22Rv1 (cell line): ENCODE data around the gene FRS2.

Experiments
- H3K27ac ChIP-seq: fragments of 450-650 bp; 2 replicates; pipeline ENCODE4 v1.5.1; 2017
- ZFX ChIP-seq: fragments of 450-650 bp; IDR thresholded peaks from 2 replicates; pipeline ENCODE4 v1.6.1; 2017; ENCODE audit warnings: antibody characterized with exemption, borderline replicate concordance
- TF ChIP-seq, protein P1 (sequence below): fragments of 450-650 bp; IDR thresholded peaks from 2 replicates; pipeline ENCODE4 v1.5.1; 2017; ENCODE audit warnings: mild to moderate bottlenecking

Gene FRS2

DNA sequence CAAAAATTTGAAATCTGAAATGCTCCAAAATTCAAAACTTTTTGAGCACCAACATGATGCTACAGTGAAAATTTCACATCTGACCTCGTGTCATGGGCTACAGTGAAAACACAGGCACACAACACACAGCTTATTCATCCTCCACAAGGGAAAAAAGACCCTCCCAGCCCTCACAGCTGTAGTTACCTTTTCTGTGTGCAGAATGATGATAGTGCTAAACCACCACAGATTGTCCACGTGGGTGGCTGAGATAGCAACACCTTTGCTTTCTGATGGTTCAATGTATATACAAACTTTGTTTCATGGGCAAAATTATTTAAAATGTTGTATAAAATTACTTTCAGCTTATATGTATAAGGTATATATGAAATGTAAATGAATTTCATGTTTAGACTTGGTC lies 46.8 kb downstream of the FRS2 start:
- H3K27ac ChIP-seq = no peak overlapping the region
- no peak for TF ChIP-seq ZFX
- TF ChIP-seq, protein P1, sequence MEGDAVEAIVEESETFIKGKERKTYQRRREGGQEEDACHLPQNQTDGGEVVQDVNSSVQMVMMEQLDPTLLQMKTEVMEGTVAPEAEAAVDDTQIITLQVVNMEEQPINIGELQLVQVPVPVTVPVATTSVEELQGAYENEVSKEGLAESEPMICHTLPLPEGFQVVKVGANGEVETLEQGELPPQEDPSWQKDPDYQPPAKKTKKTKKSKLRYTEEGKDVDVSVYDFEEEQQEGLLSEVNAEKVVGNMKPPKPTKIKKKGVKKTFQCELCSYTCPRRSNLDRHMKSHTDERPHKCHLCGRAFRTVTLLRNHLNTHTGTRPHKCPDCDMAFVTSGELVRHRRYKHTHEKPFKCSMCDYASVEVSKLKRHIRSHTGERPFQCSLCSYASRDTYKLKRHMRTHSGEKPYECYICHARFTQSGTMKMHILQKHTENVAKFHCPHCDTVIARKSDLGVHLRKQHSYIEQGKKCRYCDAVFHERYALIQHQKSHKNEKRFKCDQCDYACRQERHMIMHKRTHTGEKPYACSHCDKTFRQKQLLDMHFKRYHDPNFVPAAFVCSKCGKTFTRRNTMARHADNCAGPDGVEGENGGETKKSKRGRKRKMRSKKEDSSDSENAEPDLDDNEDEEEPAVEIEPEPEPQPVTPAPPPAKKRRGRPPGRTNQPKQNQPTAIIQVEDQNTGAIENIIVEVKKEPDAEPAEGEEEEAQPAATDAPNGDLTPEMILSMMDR = no peak

DNA sequence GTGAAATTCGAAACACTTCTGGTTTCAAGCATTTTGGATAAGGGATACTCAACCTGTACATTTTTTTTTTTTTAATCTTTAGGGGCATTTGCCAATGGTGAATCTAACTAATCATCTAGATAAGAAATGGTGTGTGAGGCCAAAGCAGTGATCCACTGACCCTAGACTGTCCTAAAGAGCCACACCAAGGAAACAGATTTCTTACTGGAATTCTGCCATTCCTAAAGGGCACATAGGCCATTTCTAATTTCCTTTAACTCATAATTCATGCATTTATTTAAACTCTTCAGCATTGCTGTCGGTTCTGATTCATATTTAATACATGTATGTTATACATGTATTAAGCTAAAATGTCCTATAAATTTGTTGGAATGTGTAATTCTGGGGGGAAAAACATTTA lies 47.2 kb downstream of the FRS2 start:
- TF ChIP-seq ZFX = no peak
- TF ChIP-seq, protein P1 = no peak
- H3K27ac ChIP-seq = no peak overlapping the region

DNA sequence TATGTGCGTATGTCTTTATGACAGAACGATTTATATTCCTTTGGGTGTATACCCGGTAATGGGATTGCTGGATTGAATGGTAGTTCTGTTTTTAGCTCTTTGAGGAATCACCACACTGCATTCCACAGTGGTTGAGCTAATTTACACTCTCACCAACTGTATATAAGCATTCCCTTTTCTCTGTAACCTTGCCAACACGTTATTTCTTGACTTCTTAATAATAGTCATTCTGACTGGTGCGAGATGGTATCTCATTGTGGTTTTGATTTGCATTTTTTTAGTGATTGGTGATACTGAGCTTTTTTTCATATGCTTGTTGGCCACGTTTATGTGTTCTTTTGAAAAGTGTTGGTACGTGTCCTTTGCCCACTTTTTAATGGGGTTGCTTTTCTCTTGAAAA lies 49.7 kb downstream of the FRS2 start:
- no peak overlapping the region for H3K27ac ChIP-seq
- no peak for TF ChIP-seq ZFX
- TF ChIP-seq, protein P1 = no peak

DNA sequence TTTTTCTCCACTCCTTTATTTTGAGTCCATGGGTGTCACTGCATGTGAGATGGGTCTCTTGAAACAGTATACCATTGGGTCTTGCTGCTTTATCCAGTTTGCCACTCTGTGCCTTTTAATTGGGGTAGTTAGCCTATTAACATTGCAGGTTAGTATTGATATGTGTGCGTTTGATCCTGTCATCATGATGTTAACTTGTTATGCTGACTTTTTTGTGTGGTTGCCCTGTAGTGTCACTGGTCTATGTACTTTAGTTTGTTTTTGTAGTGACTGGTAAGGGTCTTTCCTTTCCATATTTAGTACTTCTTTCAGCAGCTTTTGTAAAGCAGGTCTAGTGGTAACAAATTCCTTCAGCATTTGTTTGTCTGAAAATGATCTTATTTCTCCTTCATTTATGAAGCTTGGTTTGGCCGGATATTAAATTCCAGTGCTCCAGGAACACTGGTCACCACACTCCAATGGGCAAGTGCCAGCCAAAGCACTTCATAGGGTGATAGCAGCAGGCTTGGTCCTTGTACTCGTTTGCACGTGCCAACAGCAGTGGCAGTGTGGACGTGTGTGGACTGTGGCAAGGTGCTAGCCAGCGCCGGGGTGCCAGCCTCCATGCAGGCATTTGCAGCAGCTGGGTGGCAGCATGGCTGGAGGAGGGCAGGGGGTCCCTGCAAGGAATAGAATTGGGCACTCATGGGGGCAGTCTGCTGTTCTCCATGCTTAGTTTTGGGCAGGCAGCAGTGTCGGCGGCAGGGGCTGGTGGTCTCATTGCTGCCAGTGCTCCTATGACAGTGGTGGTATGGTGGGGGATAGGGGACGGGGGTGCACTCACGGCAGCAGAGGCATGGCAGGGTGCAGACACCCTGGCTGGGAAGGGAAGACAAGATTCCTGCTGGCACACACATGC lies 53.5 kb downstream of the FRS2 start:
- H3K27ac ChIP-seq = no peak overlapping the region
- no peak for TF ChIP-seq ZFX
- TF ChIP-seq, protein P1 = no peak

DNA sequence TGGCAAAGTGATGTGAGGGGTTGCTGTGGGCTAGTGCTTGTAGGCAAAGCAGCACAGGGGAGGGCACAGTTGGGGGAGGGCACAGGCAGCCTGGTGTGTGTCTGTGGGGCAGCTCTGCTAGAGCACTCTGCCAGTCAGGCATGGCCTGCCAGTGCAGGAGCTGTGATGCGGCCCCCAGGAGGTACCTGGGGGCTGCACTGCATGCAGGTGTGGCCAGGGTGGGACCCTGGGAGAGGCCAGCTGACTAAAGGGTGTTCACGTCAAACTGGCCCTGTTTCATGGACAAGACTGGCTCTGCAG lies 54.1 kb downstream of the FRS2 start:
- no peak for TF ChIP-seq ZFX
- TF ChIP-seq, protein P1 = no peak
- no peak overlapping the region for H3K27ac ChIP-seq

DNA sequence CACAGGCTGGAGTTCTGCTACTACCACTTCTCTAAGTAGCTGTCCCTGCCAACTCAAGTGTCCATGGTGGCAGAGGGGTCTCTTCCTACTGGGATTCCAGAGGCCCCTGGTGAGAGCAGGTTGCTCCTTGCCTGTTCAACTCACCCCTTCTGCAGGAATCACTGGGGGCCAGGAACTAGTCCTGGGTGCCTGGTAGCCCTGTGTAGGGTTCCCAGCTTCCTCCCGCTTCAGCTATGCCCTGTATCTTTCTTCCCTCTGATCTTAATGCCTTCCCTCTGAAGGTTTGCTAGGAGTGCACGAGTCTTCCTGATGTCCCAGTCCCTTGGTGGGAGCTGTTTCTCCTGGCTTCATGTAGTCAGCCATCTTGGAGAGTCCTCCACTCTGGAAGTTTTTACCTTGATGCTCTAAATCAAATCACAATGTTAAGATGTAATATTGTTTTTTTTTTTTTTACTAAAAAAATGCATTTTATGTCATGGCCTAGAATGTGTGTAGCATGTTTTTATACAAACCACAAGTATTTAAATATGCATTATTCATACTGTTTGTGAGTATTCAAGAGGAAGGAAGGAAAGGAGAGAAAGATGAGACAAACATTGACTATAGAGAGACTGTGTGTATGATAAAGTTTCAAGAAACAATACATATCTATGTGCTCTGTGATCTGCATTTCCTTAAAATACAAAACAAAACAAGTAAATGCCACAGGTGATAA lies 54.7 kb downstream of the FRS2 start:
- no peak overlapping the region for H3K27ac ChIP-seq

More for the DNA sequence above, 54.7 kb downstream of the FRS2 start:
- TF ChIP-seq ZFX = no peak
- TF ChIP-seq, protein P1 = no peak
